Esophagus squamous epithelium (tissue), 5 donors: ENCODE results near the gene DLX6. TPM values are rescaled to one million over a fixed set of nuclear protein-coding genes. Genes with fewer than 3 reads are reported as not detected.
A peak's percentile ranks its signal among the peaks of the same experiment; 100 is the strongest.

ENCODE experiments used
- DNase-seq: peaks from one replicate; lab custom pipeline; 2025; lab: John Stamatoyannopoulos, UW
- H3K27ac ChIP-seq, 4 donors: fragments of 200-600 bp; sonication (generic); one replicate each; pipeline ENCODE4 v1.5.1; 2016 to 2019; ENCODE audit warnings: mild to moderate bottlenecking in 1 of 4
- H3K27me3 ChIP-seq, 4 donors: fragments of 200-600 bp; sonication (generic); 1 replicate in 3 of 4; 2 replicates in 1 of 4; pipeline versions ENCODE4 v1.5.1 to v1.6.0; 2017 to 2021; ENCODE audit warnings: antibody characterized with exemption in 1 of 4
- H3K36me3 ChIP-seq, 3 donors: fragments of 200-600 bp; sonication (generic); one replicate each; pipeline ENCODE4 v1.5.1; 2016 to 2019
- H3K4me1 ChIP-seq, 3 donors: fragments of 200-600 bp; sonication (generic); one replicate each; pipeline ENCODE4 v1.5.1; 2017 to 2019
- H3K4me3 ChIP-seq, 4 donors: fragments of 200-600 bp; sonication (generic); 1 replicate in 3 of 4; 2 replicates in 1 of 4; pipeline ENCODE4 v1.5.1; 2016 to 2019; ENCODE audit warnings: mild to moderate bottlenecking in 2 of 4, moderate library complexity in 1 of 4
- H3K9me3 ChIP-seq, 3 donors: fragments of 200-600 bp; sonication (generic); one replicate each; pipeline ENCODE4 v1.5.1; 2016 to 2019
- POLR2A ChIP-seq, 4 donors: fragments of 450-650 bp; IDR thresholded peaks; one replicate each; pipeline ENCODE4 v1.6.1; 2017; ENCODE audit warnings: antibody characterized with exemption in 4 of 4, mild to moderate bottlenecking in 4 of 4, moderate library complexity in 3 of 4
- WGBS, 2 donors: methylation state at CpG; one replicate each; pipeline ENCODE4 v1.1.5; 2018; 5-methylcytosine and 5-hydroxymethylcytosine counted together
- intact Hi-C: fragments of 100-400 bp; cut with DNase I; formaldehyde crosslinking; loops from one replicate; pipeline ENCODE4 v1.15.0; 2022
- total RNA-seq, 4 donors: library from RNA; depleted of rRNA; stranded (reverse); fragments of >200 nt; gene quantifications; one replicate each; pipeline ENCODE4 v1.1.0, GENCODE V29; 2016
- TF ChIP-seq, protein P1 (sequence below), 6 experiments: fragments of 450-650 bp in 4 of 6; fragments of 200-600 bp in 2 of 6; sonication (generic) in 2 of 6; IDR thresholded peaks; one replicate each; pipeline ENCODE4 v1.5.1; 2016 to 2019; ENCODE audit warnings: antibody characterized with exemption in 6 of 6, mild to moderate bottlenecking in 4 of 6, moderate library complexity in 4 of 6
- donor health status: DM: yes; HTN: yes; CAD: no.

Gene DLX6
- total RNA-seq, 4 donors from 2014 or later = not detected

DNA sequence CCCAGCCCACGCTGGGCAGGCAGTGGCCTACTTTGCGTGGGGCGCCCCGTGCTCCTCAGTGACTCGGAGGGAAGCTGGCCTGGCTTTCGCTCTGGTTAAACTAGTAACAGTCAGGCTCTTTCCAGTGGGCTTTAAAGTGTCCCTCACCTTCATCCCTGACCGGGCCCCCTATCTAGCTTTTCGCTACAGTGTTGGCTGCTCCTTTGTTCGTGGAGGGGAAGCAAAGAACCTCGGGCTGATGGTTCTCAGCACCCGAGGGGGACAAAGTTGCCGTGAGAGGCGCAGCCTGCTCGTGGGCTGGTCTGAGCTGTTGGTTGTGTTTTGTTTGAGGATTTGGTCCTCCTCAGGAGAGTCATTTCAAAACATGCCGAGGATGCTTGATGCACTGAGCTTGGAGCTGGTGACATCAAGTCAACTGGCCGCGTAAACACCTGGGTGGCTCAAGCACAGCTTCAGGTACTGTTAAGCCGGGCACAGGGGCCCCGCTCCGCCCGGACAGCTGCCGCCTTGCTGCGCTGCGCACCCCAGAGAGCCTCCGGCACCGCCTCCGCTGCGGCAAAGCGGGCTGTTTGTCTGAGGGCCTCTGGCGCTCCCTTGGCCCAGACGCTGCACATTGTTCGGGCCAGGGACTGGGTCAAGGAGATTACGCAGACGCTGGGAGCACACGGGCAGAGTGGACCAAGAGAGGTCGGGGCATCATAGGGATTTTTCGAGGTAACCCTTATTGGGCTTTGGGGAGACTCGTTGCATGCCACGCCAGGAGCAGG lies 1.6 kb downstream of the DLX6 start:
- H3K4me1 ChIP-seq = peaks cover 11 to 38% (median 17%) of the 10 kb centered on the region in 3 donors
- intact Hi-C loops = no loop called here

DNA sequence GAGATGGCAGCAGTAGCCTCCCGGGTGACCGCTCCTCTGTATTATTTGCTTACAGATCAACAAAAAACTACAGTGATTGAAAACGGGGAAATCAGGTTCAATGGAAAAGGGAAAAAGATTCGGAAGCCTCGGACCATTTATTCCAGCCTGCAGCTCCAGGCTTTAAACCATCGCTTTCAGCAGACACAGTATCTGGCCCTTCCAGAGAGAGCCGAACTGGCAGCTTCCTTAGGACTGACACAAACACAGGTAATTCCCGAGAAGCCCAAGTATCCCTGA lies 2.2 kb downstream of the DLX6 start:
- H3K27me3 ChIP-seq = peaks cover 42 to 100% (median 60%) of the 10 kb centered on the region in 4 donors
- intact Hi-C loops = no loop called here

More for the DNA sequence above, 1.6 kb downstream of the DLX6 start:
- peak overlapping the region in 3 of 4 donors; percentile 40 to 65 (median 45) for H3K4me3 ChIP-seq
- TF ChIP-seq POLR2A (IDR thresholded peaks at IDR 0.05) = no peak
- TF ChIP-seq, protein P1, sequence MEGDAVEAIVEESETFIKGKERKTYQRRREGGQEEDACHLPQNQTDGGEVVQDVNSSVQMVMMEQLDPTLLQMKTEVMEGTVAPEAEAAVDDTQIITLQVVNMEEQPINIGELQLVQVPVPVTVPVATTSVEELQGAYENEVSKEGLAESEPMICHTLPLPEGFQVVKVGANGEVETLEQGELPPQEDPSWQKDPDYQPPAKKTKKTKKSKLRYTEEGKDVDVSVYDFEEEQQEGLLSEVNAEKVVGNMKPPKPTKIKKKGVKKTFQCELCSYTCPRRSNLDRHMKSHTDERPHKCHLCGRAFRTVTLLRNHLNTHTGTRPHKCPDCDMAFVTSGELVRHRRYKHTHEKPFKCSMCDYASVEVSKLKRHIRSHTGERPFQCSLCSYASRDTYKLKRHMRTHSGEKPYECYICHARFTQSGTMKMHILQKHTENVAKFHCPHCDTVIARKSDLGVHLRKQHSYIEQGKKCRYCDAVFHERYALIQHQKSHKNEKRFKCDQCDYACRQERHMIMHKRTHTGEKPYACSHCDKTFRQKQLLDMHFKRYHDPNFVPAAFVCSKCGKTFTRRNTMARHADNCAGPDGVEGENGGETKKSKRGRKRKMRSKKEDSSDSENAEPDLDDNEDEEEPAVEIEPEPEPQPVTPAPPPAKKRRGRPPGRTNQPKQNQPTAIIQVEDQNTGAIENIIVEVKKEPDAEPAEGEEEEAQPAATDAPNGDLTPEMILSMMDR (IDR thresholded peaks at IDR 0.05) = no peak
- DNase-seq = no peak
- no peaks in the 10 kb centered on the region for H3K9me3 ChIP-seq
- H3K27me3 ChIP-seq = peaks cover 43 to 100% (median 60%) of the 10 kb centered on the region in 4 donors
- no peaks in the 10 kb centered on the region for H3K36me3 ChIP-seq
- 27 to 46% methylated on average over 12 to 25 of the region's 39 CpGs for WGBS, 2 donors
- no peak overlapping the region for H3K27ac ChIP-seq

DNA sequence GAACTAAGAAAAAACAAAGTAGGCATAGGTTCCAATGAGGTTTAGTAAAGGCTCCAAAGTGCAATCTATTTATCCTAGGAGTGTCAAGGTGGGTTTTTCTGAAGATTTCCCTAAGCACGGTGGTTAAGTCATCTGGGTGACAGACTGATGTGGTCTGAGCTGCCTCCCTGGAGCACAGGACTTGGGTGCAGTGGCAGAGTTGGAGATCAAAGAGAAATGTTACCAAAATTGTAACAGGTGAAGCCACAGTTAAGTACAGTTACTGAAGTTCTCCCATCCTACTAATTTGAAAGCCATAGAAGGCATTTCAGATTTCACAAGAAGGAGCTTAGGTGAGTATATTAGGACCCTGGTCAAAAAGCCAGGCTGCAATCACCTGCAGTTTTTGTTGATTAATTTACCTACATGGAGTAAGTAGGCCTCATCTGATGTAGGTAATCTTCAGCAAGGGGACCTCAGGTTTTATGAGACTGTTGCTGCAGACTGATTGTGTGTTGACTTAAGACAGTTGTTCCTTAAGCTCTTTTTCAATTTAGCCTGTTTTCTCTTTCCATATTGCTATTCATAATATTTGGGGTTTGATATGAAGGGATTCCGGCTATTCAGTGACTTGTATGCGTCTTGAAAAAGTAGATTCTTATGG lies 3.0 kb downstream of the DLX6 start:
- H3K36me3 ChIP-seq = no peaks in the 10 kb centered on the region
- H3K9me3 ChIP-seq = no peaks in the 10 kb centered on the region
- intact Hi-C loops = no loop called here
- TF ChIP-seq, protein P1 (IDR thresholded peaks at IDR 0.05) = no peak
- TF ChIP-seq POLR2A (IDR thresholded peaks at IDR 0.05) = no peak
- no peak overlapping the region for H3K27ac ChIP-seq
- H3K4me1 ChIP-seq = peaks cover 11 to 37% (median 17%) of the 10 kb centered on the region in 3 donors
- H3K4me3 ChIP-seq = no peak overlapping the region
- H3K27me3 ChIP-seq = peaks cover 33 to 100% (median 58%) of the 10 kb centered on the region in 4 donors
- 80 to 93% methylated on average over 3 of the region's 3 CpGs for WGBS, 2 donors
- no peak for DNase-seq

More for the DNA sequence above, 2.2 kb downstream of the DLX6 start:
- WGBS, 2 donors = 66 to 82% methylated on average over 8 of the region's 8 CpGs
- H3K27ac ChIP-seq = no peak overlapping the region
- H3K4me1 ChIP-seq = peaks cover 11 to 38% (median 17%) of the 10 kb centered on the region in 3 donors
- DNase-seq = no peak
- H3K36me3 ChIP-seq = no peaks in the 10 kb centered on the region
- no peak for TF ChIP-seq POLR2A (IDR thresholded peaks at IDR 0.05)
- TF ChIP-seq, protein P1 (IDR thresholded peaks at IDR 0.05) = no peak
- no peaks in the 10 kb centered on the region for H3K9me3 ChIP-seq
- H3K4me3 ChIP-seq = no peak overlapping the region

DNA sequence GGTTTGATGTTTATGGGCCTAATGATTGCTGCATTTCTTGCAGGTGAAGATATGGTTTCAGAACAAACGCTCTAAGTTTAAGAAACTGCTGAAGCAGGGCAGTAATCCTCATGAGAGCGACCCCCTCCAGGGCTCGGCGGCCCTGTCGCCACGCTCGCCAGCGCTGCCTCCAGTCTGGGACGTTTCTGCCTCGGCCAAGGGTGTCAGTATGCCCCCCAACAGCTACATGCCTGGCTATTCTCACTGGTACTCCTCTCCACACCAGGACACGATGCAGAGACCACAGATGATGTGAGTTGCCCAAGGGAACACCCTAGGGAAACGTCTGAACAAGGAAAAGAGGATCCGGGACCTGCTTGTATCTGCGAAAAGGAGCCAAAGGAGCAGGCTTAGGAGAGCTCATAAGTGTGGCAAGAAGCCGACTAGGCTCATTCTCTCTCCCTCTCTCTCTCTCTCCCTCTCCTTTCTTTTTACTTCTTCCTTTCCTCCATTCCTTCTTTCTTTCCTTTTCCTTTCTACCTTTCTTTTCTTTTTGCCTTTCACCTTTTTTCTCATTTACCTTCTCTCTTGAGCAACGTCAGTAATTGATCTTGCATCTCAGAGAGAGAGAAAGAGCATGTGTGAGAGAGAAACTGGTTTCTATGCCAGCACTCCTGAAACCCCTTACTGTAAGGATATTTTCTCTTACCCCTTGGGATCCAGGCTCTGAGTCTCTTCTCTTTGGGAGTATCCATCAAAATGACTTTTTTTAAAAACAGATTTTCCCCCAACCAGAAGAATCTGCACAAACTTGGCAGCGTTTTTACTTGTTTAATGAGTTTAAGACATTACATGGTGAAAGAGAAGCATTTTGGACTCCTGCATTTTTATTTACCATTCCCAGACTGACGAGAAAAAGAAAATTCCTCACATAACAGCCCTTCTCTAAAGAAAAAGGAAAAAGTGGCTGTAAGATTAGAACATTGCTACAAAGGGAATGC lies 4.7 kb downstream of the DLX6 start:
- Histone ChIP-seq H3K27me3 (peaks cover 17 to 100% (median 52%) of the 10 kb centered on the region in 4 donors), H3K27ac (no peak overlapping the region), H3K4me1 (peaks cover 6 to 23% (median 17%) of the 10 kb centered on the region in 3 donors), H3K9me3 (no peaks in the 10 kb centered on the region), H3K4me3 (no peak overlapping the region), H3K36me3 (no peaks in the 10 kb centered on the region)
- TF ChIP-seq, protein P1 (IDR thresholded peaks at IDR 0.05) = no peak
- no peak for TF ChIP-seq POLR2A (IDR thresholded peaks at IDR 0.05)
- intact Hi-C loops = no loop called here
- DNase-seq = no peak
- 31 to 37% methylated on average over 17 of the region's 18 CpGs for WGBS, 2 donors
